GM19035 (cell line): ENCODE data around the gene KLHL4.
"Not testable (repeated sequence)": the region's sequence is repeated elsewhere in the genome, so short reads cannot be mapped to it uniquely, and the experiment has no call there.

Experiments used
- ATAC-seq: cut with Tn5 transposase; IDR thresholded peaks from one replicate; pipeline ENCODE4 v1.9.1; 2021; ENCODE audit not compliant: unreplicated experiment

KLHL4 gene, protein sequence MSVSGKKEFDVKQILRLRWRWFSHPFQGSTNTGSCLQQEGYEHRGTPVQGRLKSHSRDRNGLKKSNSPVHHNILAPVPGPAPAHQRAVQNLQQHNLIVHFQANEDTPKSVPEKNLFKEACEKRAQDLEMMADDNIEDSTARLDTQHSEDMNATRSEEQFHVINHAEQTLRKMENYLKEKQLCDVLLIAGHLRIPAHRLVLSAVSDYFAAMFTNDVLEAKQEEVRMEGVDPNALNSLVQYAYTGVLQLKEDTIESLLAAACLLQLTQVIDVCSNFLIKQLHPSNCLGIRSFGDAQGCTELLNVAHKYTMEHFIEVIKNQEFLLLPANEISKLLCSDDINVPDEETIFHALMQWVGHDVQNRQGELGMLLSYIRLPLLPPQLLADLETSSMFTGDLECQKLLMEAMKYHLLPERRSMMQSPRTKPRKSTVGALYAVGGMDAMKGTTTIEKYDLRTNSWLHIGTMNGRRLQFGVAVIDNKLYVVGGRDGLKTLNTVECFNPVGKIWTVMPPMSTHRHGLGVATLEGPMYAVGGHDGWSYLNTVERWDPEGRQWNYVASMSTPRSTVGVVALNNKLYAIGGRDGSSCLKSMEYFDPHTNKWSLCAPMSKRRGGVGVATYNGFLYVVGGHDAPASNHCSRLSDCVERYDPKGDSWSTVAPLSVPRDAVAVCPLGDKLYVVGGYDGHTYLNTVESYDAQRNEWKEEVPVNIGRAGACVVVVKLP

DNA sequence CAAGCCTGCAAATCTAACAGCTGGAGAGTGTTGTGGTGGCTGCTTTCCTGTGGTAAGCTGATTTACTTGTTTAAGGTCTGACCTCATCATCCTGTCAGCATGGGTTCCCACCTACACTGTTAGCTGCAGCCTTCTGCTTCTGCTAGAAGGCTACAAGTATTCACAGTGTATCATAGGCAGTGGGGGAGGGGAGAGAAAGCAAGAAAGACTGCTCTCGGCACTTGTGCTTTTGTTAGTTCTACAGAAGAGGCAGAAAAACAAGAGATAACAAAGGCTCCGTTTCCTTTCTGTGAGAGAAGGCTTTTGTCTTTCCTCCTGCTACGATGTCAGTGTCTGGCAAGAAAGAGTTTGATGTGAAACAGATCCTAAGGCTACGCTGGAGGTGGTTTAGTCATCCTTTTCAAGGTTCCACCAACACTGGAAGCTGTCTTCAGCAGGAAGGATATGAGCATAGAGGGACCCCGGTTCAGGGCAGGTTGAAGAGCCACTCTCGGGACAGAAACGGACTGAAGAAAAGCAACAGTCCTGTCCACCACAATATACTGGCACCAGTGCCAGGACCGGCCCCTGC is at the start of gene KLHL4:
Gene KLHL4 (plus strand): TSS at position 232 of the 571 bp plus-strand sequence. CDS start 92 bp downstream, at position 324.
- no peak for ATAC-seq

DNA sequence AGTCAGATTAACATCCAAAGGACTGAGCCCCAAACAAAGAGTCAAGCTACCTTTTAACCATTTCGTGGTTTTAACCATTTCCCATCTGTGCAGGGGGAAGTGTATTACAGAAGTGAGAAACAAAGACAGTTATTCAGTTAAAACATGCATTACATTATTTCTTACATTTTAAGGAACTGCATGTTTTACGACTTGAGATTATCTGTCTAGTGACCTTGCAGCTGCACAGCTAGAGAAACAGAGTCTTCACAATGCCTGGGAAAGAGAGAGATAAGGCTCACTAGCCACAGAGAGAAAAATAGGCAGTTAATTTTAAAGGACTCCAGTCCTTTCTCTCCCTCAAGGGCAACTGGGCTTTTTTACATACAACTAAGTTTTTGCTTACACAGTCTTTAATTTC is 48.7 kb upstream of the KLHL4 start:
- no peak for ATAC-seq

DNA sequence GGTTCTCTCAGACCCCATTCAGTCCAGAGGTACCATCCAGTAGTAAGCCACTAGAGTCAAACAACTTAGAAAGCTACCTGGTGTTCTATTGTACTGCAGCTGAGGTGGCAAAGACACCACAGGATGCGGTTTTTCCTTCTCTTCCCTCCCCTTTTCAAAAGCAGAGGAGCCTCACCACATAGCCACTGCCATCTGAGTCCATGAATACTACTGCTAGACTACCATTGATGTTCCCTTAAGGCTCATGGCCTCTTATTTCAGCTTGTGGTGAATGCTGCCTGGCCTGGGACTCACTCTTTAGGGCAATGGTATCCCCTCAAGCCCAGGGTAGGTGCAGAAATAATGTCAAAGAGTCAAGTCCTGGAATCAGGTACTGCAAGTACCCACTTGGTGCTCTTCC is 41.8 kb upstream of the KLHL4 start:
- no peak for ATAC-seq

DNA sequence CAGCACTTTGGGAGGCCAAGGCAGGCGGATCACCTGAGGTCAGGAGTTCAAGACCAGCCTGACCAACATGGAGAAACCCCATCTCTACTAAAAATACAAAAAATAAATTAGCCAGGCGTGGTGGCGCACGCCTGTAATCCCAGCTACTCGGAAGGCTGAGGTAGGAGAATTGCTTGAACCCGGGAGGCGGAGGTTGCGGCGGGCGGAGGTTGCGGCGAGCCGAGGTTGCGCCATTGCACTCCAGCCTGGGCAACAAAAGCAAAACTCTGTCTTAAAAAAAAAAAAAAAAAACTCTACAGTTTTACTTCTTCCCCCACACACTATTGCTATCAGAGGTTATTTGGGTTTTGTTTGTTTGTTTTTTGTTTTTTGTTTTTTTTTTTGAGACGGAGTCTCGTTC is 38.9 kb upstream of the KLHL4 start:
- ATAC-seq, result not testable (repeated sequence)

DNA sequence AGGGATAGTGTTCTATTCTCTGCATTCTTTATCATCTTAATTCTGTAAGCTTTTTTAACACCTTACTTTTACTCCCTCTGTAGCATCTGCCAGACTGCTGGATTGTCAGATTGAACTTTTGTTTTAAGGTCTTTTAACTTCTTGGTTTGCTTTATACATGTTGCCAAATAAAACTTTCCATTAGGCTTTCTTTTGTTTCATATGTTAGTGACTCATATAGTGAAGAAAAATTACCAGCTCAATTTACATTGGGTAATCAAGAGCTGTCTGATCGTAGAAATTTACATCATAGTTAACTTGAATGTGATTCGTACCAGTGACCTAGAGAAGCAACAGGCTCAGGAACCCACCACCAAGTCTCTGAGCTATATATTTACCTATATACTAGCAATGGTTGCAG is 28.5 kb upstream of the KLHL4 start:
- ATAC-seq, result no peak

DNA sequence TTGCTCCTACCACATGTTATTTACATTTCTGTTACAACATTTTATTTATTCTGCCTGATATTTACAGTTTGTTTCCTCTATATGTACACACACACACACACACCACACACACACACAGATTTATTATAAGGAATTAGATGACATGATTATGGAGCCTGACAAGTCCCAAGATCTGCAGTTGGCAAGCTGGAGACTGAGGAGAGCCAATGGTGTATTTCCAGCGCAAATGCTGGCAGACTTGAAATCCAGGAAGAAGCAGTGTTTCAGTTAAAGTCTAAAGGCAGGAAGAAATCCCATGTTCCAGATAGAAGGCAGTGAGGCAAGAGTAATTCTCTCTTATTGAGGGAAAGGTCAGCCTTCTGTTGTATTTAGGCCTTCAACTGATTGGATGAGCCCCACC is 1.8 kb upstream of the KLHL4 start:
- no peak for ATAC-seq

DNA sequence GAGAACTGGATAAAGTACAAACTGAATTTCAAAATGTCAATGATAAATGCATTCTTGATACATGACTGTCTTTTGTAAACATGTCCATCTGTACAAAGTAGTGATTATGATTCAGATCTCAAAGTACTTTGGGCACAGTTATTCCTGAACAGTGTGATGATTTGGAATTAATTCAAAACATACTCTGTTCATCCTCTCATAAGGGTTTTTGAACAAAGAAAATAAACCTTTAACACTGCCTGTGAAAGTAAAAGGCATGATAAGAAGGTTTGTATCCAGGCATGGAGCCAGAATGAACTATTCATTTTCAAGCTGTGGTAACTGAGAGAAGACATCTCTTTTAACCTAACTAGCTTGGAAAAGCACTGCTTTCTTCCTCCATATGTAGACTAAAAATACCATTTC is 883 bp upstream of the KLHL4 start:
- no peak for ATAC-seq

DNA sequence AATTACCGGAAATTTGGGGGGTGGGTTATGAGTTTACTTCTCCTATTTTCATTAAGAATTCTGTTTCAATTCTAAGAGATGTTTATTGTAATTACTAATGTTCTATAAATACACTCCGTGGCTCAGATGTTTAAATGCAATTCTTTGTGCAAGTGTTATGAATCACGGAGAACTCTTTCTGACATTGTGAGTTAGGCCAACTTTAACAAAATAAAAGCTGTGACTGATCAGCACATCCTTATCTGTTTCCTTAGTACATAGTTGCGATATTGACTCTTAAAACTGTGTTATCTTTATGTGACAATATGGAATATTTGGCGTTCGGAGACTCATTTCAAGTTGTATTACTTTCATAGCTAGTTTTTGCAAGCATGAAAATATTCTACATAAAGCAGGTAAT is 902 bp downstream of the KLHL4 start:
- no peak for ATAC-seq

DNA sequence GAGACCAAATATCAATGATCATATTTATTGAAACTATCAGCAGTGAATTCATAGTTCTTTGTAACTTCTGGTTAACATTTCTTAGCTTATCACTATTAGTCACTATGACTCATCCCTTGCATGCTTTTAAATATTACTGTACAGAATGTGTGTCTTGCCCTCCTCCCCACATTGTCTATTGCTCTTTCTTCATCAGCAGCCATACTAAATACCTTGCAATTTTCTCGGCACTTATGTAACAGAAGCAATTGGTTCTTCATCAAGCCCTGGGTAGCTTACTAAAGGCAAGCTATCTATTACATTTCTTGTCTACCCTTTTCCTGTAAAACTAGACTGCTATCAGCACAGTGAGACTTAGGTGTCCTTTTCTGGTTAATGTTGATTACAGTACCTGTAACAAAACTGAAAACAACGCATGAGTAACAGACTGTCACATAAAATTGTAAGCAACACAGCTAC is 8.2 kb downstream of the KLHL4 start:
- ATAC-seq, result no peak

DNA sequence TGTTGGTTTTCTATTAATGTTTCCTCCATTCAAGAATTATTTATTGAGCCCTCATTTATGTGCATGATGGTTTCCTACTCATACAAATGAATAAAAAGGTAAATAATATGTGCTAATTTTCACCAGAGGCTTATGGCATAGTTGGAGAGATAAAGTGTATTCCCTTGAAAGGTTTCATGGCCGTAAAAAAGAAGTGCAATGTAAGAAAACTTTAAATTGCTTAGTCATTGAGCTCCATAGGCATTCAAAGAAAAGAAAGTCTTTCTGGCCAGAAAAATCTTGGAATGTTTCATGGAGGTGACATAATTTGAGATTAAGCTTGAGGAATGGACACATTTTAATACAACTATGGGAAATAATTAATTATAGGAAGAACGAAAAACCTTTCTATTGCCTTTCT is 8.7 kb downstream of the KLHL4 start:
- ATAC-seq, result no peak

DNA sequence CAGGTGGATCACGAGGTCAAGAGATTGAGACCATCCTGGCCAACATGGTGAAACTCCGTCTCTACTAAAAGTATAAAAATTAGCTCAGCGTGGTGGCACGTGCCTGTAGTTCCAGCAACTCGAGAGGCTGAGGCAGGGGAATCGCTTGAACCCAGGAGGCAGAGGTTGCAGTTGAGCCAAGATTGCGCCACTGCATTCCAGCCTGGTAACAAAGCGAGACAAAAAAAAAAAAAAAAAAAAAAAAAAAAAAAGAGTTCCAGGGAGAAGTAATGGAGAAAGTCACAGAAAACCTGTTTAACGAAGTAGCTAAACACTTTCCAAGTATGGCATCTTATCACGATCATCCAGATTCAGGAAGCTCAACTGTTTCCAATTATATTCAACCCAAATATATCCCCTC is 10.9 kb downstream of the KLHL4 start:
- no peak for ATAC-seq

DNA sequence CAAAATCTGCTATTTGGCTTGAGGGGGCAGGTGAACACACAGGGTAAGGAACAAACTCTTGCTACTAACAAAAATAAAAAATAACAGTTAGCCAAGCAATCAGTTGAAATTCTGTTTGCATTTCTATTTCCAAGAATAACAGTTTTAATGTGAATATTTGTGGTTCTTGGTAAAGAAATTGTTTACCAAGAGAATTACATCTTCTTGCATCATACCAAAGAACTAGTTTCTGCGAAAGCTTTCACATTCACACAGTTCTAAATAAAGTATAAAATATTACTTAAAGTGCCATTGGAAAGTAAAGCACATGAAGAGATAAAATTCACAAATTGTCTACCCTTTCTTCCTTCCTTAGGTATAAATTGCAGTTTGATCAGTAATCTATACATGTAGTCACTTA is 54.4 kb downstream of the KLHL4 start:
- ATAC-seq, result no peak

DNA sequence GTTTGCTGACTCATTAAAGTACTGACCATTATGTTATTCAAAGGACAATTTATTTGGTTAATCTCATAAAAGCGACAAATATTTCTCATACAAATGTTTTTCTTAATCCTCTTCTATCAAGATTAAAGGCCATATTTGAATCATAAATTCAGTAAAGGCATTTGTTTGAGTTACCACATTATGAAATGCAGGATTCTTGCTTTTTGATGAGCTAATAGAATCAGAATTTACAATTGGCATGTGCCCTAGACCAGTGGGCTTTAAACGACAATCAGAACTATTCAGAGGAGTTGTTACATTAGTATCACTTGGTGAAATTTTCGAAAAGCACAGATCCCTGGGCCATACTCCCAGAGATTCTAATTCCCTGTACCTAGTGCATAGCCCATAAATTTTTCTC is 55.3 kb downstream of the KLHL4 start:
- ATAC-seq, result no peak

DNA sequence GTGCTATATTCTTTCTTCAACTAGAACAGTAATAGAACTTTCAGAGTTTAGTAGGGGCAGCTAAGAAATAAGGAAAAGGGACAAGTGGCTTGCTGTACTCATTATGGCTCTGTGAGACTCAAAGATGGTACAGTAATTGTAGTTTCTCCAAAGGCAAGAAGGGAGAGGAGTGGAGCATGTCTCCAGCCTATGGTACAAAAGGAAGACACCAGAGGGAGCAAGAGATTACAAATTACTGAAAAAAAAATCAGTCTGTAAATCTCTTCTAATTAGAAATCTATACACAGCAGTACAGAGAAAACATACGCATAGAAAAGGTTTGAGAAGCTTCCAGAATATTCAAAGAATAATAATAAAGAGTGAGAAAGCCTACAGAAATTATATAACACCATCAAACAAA is 61.4 kb downstream of the KLHL4 start:
- no peak for ATAC-seq

DNA sequence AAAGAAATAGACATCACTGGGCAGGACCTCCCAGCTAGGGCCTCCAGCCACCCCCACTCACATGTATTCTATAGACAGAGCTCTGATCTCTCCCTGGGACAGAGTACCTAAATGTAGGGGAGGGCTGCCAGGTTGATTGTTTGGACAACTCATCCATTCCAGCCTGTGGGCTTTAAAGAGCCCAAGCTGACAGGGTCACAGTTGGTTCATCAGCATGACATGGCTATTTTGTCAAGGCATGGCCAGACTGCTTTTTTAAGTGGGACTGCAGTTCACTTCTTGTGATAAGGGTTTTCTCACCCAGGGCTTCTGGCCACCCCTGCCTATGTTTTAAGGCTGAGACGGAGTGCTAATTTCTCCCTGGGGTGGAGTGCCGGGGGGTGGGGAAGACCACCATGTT is 63.3 kb downstream of the KLHL4 start:
- ATAC-seq, result no peak

DNA sequence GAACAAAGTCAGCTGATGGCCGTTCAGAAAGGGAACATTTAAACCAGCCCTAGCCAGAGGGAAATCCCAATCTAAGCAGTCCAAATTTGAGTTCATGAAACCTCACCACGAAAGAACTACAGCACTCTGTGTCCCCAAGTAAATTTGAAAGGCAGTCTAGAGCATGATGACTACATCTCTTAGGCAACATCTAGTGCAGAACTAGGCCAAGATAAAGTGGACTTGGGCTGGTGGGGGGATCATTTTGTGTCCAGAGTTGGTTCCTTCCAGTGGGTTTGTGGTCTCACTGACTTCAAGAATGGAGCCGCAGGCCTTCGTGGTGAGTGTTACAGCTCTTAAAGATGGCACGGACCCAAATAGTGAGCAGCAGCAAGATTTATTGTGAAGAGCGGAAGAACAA is 64.9 kb downstream of the KLHL4 start:
- ATAC-seq, result no peak

DNA sequence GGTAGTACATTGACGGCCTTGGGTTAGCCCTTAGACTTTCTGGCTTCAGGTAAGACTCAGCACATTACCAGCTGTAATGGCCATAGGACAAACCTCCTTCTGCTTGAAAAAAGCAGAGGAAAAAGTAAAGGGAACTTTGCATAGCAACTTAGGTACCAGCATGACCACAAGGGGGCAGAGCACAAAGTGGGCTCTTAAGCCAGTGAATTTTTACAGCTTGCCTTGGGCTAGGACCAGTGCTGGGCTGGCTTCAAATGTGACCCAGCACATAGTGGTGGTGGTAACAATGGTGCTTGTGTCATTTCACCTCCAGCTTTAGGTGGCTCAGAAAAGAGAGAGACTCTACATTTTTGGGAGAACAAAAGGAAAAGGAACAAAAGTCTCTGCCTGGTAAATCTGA is 66.1 kb downstream of the KLHL4 start:
- ATAC-seq, result no peak

DNA sequence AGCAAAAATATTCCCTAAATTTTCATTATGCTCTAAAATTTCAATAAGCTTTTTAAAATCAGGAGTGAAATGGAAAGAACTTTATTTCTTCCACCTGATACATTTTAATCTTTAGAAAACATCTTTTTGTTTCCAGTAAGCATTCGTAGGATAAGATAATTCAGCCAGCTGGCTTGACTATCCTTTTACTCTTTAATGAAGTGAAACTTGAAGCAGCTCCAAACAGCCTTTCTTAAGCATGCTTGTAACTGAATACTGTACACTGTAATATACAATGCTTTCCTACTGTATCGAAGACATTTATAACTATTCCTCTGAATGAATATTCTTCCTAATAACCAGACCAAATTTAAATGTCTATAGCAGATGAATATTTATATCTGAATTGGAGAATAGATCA is 98.8 kb downstream of the KLHL4 start:
- ATAC-seq, result no peak

DNA sequence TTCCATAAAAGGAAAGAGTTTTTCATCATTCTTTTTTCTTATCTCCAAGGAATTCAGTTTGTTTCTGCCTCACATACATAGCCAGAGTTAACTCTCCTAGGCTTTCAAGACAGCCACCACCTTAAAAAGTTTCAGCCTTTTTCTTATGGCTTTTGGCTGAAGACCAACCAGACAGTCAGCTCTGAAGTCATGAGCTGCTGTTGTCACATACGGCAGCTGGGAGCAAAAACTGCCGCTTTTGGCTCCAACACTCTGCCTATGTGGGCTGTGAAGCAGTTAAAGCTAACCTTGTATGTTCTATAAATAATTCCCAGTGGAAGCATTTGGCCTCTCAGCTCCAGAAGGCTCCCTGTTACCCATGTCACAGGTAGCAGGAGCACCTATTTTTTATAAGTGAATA is 104.1 kb downstream of the KLHL4 start:
- ATAC-seq, result no peak

DNA sequence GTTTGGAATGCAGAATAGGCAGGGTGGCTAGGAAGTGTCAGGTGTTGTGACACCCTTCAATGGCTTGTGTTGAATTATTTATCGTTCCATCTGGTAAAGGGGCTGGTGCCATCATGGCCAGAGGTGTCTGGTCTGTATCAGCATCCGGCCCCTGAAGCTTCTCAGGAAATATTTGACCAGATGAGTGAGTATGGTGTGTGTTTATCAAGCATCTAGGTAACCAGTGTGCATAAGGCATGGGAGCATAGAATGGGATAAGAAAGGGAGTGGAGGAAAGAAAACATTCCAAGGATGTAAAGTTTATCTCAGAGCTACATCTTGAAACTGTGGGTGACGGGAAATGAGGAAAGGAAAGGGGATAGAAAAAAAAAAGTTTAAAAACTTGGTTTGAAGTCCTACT is 109.4 kb downstream of the KLHL4 start:
- no peak for ATAC-seq

DNA sequence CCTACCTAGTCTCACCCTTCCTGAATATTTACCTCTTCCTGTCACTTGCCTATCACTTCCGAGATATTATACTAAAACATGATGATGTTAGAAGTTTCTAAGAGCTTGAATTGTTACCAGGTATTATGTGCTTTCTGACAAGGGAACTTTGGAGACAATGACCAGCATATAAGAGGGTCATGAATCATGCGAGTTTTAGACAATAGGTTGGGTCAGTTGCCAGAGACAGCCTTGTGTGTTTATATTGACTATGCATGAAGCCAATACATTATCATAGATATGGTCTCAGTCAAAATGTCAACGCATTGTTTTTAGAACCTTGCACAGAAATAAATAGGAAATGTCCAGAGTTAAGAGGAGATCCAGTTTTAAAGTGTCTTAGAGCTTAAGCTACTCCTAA is 116.8 kb downstream of the KLHL4 start:
- ATAC-seq, result no peak

DNA sequence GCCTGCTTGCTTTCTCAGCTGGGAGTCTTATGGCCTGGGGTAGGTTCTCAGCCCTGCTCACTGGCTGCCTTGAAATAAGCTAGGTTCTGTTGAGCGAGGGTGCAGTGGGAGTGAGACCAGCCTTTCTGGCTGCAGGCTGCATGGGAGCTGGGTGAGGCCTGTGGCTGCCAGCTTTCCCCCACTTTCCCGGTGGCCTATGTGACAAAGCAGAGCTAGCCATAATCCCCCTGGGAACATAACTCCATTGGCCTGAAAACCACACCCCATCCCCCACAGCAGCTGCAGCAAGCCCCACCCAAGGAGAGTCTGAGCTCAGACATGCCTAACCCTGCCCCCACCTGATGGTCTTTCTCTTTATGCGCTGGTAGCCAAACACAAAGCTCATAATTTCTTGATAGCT is 118.9 kb downstream of the KLHL4 start:
- no peak for ATAC-seq
